ENCODE data around the gene SHC1.

SHC1 gene

DNA sequence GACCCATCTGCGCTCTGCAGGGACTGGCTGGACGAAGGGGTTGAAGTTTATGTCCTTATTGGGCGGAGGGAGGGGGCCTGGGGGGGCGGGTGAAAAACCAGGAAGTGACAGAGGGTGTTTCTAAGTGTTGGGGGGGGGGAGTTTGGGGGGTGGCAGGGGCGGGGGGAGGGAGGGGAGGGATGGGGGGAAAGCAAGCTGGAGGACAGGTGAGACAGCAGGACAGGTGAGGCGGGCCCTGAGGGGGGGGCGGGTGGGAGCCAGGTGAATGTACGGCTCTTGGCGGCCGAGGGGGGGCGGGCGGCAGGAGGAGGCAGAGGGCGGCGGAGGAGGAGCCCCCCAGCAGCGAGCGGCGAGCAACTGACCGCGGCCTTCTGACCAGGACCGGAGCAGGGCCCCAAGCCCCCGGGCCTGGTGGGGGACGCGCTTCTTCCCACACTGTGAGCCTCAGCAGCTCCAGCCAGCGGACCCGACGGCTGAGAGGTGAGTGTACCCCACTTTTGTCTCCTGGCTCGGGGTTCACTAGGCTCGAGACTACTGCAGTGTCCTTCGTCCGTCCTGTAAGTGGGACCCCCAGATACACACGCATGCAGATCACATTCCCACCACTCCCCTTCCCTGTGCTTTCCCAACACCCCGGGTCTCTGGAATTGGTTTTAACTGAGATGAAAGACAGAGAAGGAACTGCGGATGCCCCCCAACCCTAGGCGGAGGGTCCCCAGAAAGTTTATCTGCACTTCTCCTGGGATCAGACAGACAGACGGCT lies 32.1 kb upstream of the SHC1 start, which contains the start of gene ZBTB7B (continued):
- TF ChIP-seq IKZF3 (tag by site-specific recombination; IDR thresholded peaks at IDR 0.05) (peak; percentile 59; the same call in 1 of the 2 replicates), ZNF202 (tag by site-specific recombination; IDR thresholded peaks at IDR 0.05; ENCODE audit: borderline replicate concordance) (no peak), GLIS2 (tag by site-specific recombination; IDR thresholded peaks at IDR 0.05) (peak; percentile 44; the same call in 1 of the 2 replicates), ZNF335 (tag by site-specific recombination; conservative IDR thresholded peaks at IDR 0.05) (no peak), ZNF157 (tag by site-specific recombination; IDR thresholded peaks at IDR 0.05) (no peak), ZNF404 (tag by site-specific recombination; IDR thresholded peaks at IDR 0.05) (no peak), ZNF366 (tag by site-specific recombination; conservative IDR thresholded peaks at IDR 0.05) (no peak), BCL11B (tag by site-specific recombination; IDR thresholded peaks at IDR 0.05; ENCODE audit: low read depth) (peak; percentile 64; the same call in 1 of the 2 replicates), ZNF707 (tag by site-specific recombination; IDR thresholded peaks at IDR 0.05) (no peak), ZNF155 (tag by site-specific recombination; IDR thresholded peaks at IDR 0.05) (no peak)
- TF ChIP-seq, protein P1, sequence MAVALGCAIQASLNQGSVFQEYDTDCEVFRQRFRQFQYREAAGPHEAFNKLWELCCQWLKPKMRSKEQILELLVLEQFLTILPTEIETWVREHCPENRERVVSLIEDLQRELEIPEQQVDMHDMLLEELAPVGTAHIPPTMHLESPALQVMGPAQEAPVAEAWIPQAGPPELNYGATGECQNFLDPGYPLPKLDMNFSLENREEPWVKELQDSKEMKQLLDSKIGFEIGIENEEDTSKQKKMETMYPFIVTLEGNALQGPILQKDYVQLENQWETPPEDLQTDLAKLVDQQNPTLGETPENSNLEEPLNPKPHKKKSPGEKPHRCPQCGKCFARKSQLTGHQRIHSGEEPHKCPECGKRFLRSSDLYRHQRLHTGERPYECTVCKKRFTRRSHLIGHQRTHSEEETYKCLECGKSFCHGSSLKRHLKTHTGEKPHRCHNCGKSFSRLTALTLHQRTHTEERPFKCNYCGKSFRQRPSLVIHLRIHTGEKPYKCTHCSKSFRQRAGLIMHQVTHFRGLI (tag by site-specific recombination; IDR thresholded peaks at IDR 0.05) = no peak
- TF ChIP-seq, protein P2, sequence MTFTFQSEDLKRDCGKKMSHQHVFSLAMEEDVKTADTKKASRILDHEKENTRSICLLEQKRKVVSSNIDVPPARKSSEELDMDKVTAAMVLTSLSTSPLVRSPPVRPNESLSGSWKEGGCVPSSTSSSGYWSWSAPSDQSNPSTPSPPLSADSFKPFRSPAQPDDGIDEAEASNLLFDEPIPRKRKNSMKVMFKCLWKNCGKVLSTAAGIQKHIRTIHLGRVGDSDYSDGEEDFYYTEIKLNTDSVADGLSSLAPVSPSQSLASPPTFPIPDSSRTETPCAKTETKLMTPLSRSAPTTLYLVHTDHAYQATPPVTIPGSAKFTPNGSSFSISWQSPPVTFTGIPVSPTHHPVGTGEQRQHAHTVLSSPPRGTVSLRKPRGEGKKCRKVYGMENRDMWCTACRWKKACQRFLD (tag by site-specific recombination; IDR thresholded peaks at IDR 0.05) = no peak

DNA sequence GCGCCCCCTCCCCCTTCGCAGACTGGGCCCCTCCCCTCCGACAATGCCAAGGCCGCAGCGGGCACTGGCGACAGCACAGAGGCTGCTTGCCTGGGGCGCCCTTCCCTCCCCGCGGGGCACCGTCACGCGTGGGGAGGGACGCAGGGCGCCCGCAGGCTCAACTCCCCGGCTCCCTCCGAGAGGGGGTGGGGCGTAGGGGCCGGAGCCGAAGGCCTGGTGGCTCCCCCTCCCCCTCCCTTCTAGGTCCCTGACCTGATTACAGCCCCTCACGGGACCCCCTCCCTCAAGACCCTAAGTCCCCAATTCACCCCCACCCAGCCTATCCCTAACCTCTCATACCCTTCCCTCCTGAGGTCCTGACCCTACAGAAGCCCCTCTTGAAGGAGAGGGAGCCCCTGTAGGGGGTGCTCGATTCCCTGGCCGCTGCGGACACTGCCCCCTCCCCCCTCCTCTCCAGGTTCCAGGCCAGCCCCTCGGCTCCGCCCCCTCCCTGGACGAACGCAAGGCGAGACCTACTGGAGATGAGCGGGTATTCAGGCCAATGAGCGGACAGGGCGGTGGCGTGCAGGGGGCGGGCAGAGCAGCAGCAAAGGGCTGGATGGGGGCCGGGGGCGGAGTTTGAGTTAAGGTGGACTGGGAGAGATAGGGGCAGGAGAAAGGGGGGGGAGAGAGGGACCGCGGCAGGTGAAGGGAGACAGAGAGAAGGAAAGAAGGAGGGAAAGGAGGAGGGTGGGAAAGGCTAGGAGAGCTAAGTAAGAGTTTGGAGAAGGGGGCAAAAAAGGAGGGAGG lies 31.3 kb upstream of the SHC1 start:
- Histone ChIP-seq H3K36me3 (ENCODE audit: control insufficient read depth in 2 of 2, insufficient read depth in 1 of 2, low read length in 2 of 2) (no peaks in the 10 kb centered on the region), H3K4me1 (ENCODE audit: control insufficient read depth, insufficient read depth, low read length) (peaks cover 13% of the 10 kb centered on the region), H3K27ac (ENCODE audit: extremely low read depth, low read depth, low read length) (peak overlapping the region; percentile 83; the same call in 1 of the 2 replicates), H3K9me3 (ENCODE audit: control insufficient read depth, insufficient read depth, low read depth, low read length) (no peaks in the 10 kb centered on the region), H3K4me3 (ENCODE audit: low read depth, low read length) (peak overlapping the region; percentile 50)
- CTCF ChIA-PET = interaction anchor here (0.6 to 3.0 kb wide), 7 partner anchors 10 to 571 kb away, joined by 3 to 12 read pairs (median 4); no protein-coding TSS in a partner anchor
- POLR2A ChIA-PET = interaction anchor here (0.5 to 2.2 kb wide), 9 partner anchors 10 to 192 kb away, joined by 3 to 14 read pairs (median 4); partner anchors contain the start of genes CKS1B, FLAD1 and PYGO2
- TF ChIP-seq ZNF623 (tag by site-specific recombination; IDR thresholded peaks at IDR 0.05) = no peak
- TF ChIP-seq REPIN1 (tag by site-specific recombination; IDR thresholded peaks at IDR 0.05; ENCODE audit: low read depth) = no peak
- TF ChIP-seq ZFP37 (tag by site-specific recombination; IDR thresholded peaks at IDR 0.05) = no peak
- peak; percentile 98 for TF ChIP-seq SP3 (tag by site-specific recombination; IDR thresholded peaks at IDR 0.05)
- TF ChIP-seq ZNF514 (tag by site-specific recombination; IDR thresholded peaks at IDR 0.05) = no peak
- TF ChIP-seq ZNF510 (tag by site-specific recombination; IDR thresholded peaks at IDR 0.05; ENCODE audit: insufficient replicate concordance) = no peak
- TF ChIP-seq ZNF473 (tag by site-specific recombination; IDR thresholded peaks at IDR 0.05) = no peak
- TF ChIP-seq ZNF843 (tag by site-specific recombination; IDR thresholded peaks at IDR 0.05) = peak; percentile 27; the same call in 1 of the 2 replicates
- peak; percentile 73; the same call in 1 of the 2 replicates for TF ChIP-seq ZNF37A (tag by site-specific recombination; IDR thresholded peaks at IDR 0.05)
- TF ChIP-seq, protein P3, sequence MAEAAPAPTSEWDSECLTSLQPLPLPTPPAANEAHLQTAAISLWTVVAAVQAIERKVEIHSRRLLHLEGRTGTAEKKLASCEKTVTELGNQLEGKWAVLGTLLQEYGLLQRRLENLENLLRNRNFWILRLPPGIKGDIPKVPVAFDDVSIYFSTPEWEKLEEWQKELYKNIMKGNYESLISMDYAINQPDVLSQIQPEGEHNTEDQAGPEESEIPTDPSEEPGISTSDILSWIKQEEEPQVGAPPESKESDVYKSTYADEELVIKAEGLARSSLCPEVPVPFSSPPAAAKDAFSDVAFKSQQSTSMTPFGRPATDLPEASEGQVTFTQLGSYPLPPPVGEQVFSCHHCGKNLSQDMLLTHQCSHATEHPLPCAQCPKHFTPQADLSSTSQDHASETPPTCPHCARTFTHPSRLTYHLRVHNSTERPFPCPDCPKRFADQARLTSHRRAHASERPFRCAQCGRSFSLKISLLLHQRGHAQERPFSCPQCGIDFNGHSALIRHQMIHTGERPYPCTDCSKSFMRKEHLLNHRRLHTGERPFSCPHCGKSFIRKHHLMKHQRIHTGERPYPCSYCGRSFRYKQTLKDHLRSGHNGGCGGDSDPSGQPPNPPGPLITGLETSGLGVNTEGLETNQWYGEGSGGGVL (tag by site-specific recombination; IDR thresholded peaks at IDR 0.05) = peak; percentile 96
- TF ChIP-seq ZNF530 (tag by site-specific recombination; IDR thresholded peaks at IDR 0.05; ENCODE audit: low read depth) = no peak
- TF ChIP-seq ZNF560 (tag by site-specific recombination; IDR thresholded peaks at IDR 0.05; ENCODE audit: borderline replicate concordance) = no peak
- TF ChIP-seq ZNF184 (tag by site-specific recombination; IDR thresholded peaks at IDR 0.05) = no peak
- TF ChIP-seq ZBTB10 (tag by site-specific recombination; IDR thresholded peaks at IDR 0.05) = peak; percentile 96
- peak; percentile 98 for TF ChIP-seq ZBTB48 (tag by site-specific recombination; IDR thresholded peaks at IDR 0.05)
- no peak for TF ChIP-seq HOXC10 (CRISPR knock-in tag; IDR thresholded peaks at IDR 0.05)
- TF ChIP-seq ZNF311 (tag by site-specific recombination; IDR thresholded peaks at IDR 0.05; ENCODE audit: borderline replicate concordance) = no peak

Data from HEK293 (cell line).